GM12878 (cell line): ENCODE data around the gene CTDNEP1. TPM values are rescaled to one million over a fixed set of nuclear protein-coding genes. Genes with fewer than 3 reads are reported as not detected.
A peak's percentile ranks its signal among the peaks of the same experiment; 100 is the strongest.

ENCODE experiments used
- DPF2 ChIP-seq: fragments of 450-650 bp; IDR thresholded peaks from 2 replicates; pipeline ENCODE4 v1.6.1; 2017; ENCODE audit warnings: mild to moderate bottlenecking
- ETV6 ChIP-seq, 2 experiments: fragments of 450-650 bp in 1 of 2; IDR thresholded peaks in 1 of 2; conservative IDR thresholded peaks in 1 of 2; 2 replicates each; pipeline ENCODE4 v1.6.1; 2014; ENCODE audit warnings: antibody characterized with exemption in 1 of 2, borderline replicate concordance in 1 of 2, low read depth in 1 of 2, mild to moderate bottlenecking in 1 of 2, moderate library complexity in 1 of 2
- NFXL1 ChIP-seq: fragments of 450-650 bp; IDR thresholded peaks from 2 replicates; pipeline ENCODE4 v1.6.1; 2017; ENCODE audit warnings: antibody characterized with exemption, mild to moderate bottlenecking, borderline replicate concordance
- NR2C2 ChIP-seq: IDR thresholded peaks from 2 replicates; pipeline ENCODE4 v1.6.1; 2011; ENCODE audit warnings: borderline replicate concordance, low read depth; ENCODE audit not compliant: control insufficient read depth, insufficient read length
- NRF1 ChIP-seq: conservative IDR thresholded peaks from 2 replicates; pipeline ENCODE4 v1.6.1; 2011; ENCODE audit warnings: mild to moderate bottlenecking, low read depth, low read length, improper control_type of control experiment
- POU2F2 ChIP-seq: IDR thresholded peaks from 3 replicates; pipeline ENCODE4 v1.6.1; 2011; ENCODE audit warnings: low read depth, mild to moderate bottlenecking, low read length, borderline replicate concordance
- SIN3A ChIP-seq: IDR thresholded peaks from 2 replicates; pipeline ENCODE4 v1.6.1; 2012; ENCODE audit warnings: low read depth, low read length, improper control_type of control experiment
- TCF3 ChIP-seq: IDR thresholded peaks from 2 replicates; pipeline ENCODE4 v1.6.1; 2012; ENCODE audit warnings: low read depth, mild to moderate bottlenecking, low read length, borderline replicate concordance; ENCODE audit not compliant: insufficient read depth
- ZNF24 ChIP-seq: fragments of 450-650 bp; IDR thresholded peaks from 2 replicates; pipeline ENCODE4 v1.6.1; 2017; ENCODE audit warnings: antibody characterized with exemption, mild to moderate bottlenecking
- polyA plus RNA-seq, 11 experiments: library from polyadenylated mRNA; depleted of rRNA in 4 of 11; unstranded in 6 of 11; stranded (reverse) in 5 of 11; fragments of >200 nt; fragmentation: Nextera tagmentation in 4 of 11; fragmentation: Illumina TruSeq in 1 of 11; extraction: Ambion mirVana in 4 of 11; extraction: Trizol in 1 of 11; gene quantifications; 1 replicate in 1 of 11; 2 replicates in 10 of 11; pipeline versions ENCODE4 v1.2.1 to v1.2.3, GENCODE V29; 2011 to 2016; ENCODE audit warnings: inconsistent platforms in 2 of 11, missing spikeins in 2 of 11, low read depth in 1 of 11
- total RNA-seq, 4 experiments: library from RNA; depleted of rRNA in 3 of 4; stranded (reverse); fragments of >200 nt in 3 of 4; fragmentation: Illumina TruSeq in 1 of 4; extraction: Trizol in 1 of 4; gene quantifications; 2 replicates each; pipeline versions ENCODE4 v1.2.1 to v1.2.3, GENCODE V29; 2013 to 2021
- TF ChIP-seq, protein P1 (sequence below): fragments of 450-650 bp; IDR thresholded peaks from 2 replicates; pipeline ENCODE4 v1.6.1; 2017; ENCODE audit warnings: mild to moderate bottlenecking, moderate library complexity
- TF ChIP-seq, protein P2 (sequence below): fragments of 450-650 bp; IDR thresholded peaks from 2 replicates; pipeline ENCODE4 v1.6.1; 2017; ENCODE audit warnings: borderline replicate concordance
- TF ChIP-seq, protein P3 (sequence below): fragments of 450-650 bp; IDR thresholded peaks from 2 replicates; pipeline ENCODE4 v1.6.1; 2016; ENCODE audit warnings: mild to moderate bottlenecking, moderate library complexity, borderline replicate concordance
- TF ChIP-seq, protein P4 (sequence below): fragments of 450-650 bp; IDR thresholded peaks from 2 replicates; pipeline ENCODE4 v1.6.1; 2017; ENCODE audit warnings: low read depth, mild to moderate bottlenecking, moderate library complexity
- TF ChIP-seq, protein P5 (sequence below): fragments of 450-650 bp; IDR thresholded peaks from 2 replicates; pipeline ENCODE4 v1.6.1; 2014; ENCODE audit warnings: mild to moderate bottlenecking

CTDNEP1 gene
- total and polyA plus RNA-seq, 10 of the 15 experiments (the other 5 are each of a cell fraction or from before 2014, with no cell fraction given), result 23.7 to 176 (median 30.3) TPM

DNA sequence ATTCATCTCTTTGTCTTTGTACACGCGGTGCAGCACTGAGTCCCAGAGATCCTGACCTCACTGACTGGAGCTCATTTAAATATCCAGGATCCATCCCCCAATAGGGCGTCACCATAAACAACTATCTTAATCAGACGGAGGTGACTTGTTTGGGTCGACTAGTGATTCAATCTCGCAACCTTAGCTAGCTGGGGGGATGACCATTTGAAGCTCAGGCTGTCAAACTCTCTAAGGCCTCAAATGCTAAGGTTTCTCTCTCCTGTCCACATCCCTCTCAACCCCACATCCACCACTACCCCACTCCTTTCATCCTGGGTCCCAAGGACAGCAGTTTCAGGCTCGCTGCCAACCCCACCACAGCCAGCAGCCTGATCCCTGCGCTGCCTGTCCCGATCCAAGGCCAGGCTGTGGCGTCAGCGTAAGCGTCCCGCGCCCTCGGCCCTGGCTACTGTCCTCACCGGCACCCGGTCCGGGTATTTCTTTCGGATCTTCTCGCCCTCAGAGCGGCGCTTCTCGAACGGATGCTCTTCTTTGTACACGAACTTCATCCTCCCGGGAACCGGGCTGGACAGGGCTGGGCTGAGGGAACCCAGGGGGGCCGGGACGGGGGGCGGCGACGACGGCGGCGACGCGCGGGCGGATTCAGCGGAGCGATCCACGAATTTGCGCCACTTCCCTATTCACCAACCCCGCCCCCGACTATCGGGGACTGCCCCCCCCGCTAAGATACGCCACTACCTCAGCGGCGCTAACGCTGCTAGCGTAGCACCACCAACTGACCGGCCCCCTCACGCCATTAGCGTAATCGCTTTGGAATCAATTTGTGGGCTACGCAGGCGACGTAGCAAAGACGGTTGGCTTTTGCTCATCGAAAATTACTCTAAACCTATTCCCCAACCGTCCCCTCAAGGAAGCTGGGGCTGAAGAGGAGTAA, 9.5 kb downstream of the CTDNEP1 start, which contains the start of gene GABARAP (continued):
- TF ChIP-seq, protein P1, sequence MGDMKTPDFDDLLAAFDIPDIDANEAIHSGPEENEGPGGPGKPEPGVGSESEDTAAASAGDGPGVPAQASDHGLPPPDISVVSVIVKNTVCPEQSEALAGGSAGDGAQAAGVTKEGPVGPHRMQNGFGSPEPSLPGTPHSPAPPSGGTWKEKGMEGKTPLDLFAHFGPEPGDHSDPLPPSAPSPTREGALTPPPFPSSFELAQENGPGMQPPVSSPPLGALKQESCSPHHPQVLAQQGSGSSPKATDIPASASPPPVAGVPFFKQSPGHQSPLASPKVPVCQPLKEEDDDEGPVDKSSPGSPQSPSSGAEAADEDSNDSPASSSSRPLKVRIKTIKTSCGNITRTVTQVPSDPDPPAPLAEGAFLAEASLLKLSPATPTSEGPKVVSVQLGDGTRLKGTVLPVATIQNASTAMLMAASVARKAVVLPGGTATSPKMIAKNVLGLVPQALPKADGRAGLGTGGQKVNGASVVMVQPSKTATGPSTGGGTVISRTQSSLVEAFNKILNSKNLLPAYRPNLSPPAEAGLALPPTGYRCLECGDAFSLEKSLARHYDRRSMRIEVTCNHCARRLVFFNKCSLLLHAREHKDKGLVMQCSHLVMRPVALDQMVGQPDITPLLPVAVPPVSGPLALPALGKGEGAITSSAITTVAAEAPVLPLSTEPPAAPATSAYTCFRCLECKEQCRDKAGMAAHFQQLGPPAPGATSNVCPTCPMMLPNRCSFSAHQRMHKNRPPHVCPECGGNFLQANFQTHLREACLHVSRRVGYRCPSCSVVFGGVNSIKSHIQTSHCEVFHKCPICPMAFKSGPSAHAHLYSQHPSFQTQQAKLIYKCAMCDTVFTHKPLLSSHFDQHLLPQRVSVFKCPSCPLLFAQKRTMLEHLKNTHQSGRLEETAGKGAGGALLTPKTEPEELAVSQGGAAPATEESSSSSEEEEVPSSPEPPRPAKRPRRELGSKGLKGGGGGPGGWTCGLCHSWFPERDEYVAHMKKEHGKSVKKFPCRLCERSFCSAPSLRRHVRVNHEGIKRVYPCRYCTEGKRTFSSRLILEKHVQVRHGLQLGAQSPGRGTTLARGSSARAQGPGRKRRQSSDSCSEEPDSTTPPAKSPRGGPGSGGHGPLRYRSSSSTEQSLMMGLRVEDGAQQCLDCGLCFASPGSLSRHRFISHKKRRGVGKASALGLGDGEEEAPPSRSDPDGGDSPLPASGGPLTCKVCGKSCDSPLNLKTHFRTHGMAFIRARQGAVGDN, result 0 out of 2 replicates have a peak, but pooled peaks have one; percentile 35
- no peak for TF ChIP-seq NR2C2
- no peak for TF ChIP-seq TCF3
- no peak for TF ChIP-seq NRF1
- no peak for TF ChIP-seq NFXL1
- TF ChIP-seq ETV6 (conservative IDR thresholded peaks at IDR 0.05 in 1 of 2, IDR thresholded peaks at IDR 0.05 in 1 of 2; ENCODE audit: borderline replicate concordance in 1 of 2, low read depth in 1 of 2), result no peak
- TF ChIP-seq DPF2, result 0 out of 2 replicates have a peak, but pooled peaks have one; percentile 68
- TF ChIP-seq, protein P2, sequence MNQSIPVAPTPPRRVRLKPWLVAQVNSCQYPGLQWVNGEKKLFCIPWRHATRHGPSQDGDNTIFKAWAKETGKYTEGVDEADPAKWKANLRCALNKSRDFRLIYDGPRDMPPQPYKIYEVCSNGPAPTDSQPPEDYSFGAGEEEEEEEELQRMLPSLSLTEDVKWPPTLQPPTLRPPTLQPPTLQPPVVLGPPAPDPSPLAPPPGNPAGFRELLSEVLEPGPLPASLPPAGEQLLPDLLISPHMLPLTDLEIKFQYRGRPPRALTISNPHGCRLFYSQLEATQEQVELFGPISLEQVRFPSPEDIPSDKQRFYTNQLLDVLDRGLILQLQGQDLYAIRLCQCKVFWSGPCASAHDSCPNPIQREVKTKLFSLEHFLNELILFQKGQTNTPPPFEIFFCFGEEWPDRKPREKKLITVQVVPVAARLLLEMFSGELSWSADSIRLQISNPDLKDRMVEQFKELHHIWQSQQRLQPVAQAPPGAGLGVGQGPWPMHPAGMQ, result no peak
- peak; percentile 66 for TF ChIP-seq ZNF24
- no peak for TF ChIP-seq SIN3A
- TF ChIP-seq, protein P3, sequence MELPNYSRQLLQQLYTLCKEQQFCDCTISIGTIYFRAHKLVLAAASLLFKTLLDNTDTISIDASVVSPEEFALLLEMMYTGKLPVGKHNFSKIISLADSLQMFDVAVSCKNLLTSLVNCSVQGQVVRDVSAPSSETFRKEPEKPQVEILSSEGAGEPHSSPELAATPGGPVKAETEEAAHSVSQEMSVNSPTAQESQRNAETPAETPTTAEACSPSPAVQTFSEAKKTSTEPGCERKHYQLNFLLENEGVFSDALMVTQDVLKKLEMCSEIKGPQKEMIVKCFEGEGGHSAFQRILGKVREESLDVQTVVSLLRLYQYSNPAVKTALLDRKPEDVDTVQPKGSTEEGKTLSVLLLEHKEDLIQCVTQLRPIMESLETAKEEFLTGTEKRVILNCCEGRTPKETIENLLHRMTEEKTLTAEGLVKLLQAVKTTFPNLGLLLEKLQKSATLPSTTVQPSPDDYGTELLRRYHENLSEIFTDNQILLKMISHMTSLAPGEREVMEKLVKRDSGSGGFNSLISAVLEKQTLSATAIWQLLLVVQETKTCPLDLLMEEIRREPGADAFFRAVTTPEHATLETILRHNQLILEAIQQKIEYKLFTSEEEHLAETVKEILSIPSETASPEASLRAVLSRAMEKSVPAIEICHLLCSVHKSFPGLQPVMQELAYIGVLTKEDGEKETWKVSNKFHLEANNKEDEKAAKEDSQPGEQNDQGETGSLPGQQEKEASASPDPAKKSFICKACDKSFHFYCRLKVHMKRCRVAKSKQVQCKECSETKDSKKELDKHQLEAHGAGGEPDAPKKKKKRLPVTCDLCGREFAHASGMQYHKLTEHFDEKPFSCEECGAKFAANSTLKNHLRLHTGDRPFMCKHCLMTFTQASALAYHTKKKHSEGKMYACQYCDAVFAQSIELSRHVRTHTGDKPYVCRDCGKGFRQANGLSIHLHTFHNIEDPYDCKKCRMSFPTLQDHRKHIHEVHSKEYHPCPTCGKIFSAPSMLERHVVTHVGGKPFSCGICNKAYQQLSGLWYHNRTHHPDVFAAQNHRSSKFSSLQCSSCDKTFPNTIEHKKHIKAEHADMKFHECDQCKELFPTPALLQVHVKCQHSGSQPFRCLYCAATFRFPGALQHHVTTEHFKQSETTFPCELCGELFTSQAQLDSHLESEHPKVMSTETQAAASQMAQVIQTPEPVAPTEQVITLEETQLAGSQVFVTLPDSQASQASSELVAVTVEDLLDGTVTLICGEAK, result 0 out of 2 replicates have a peak, but pooled peaks have one; percentile 4
- TF ChIP-seq, protein P4, sequence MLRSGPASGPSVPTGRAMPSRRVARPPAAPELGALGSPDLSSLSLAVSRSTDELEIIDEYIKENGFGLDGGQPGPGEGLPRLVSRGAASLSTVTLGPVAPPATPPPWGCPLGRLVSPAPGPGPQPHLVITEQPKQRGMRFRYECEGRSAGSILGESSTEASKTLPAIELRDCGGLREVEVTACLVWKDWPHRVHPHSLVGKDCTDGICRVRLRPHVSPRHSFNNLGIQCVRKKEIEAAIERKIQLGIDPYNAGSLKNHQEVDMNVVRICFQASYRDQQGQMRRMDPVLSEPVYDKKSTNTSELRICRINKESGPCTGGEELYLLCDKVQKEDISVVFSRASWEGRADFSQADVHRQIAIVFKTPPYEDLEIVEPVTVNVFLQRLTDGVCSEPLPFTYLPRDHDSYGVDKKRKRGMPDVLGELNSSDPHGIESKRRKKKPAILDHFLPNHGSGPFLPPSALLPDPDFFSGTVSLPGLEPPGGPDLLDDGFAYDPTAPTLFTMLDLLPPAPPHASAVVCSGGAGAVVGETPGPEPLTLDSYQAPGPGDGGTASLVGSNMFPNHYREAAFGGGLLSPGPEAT, result no peak
- TF ChIP-seq POU2F2, result no peak
- TF ChIP-seq, protein P5, sequence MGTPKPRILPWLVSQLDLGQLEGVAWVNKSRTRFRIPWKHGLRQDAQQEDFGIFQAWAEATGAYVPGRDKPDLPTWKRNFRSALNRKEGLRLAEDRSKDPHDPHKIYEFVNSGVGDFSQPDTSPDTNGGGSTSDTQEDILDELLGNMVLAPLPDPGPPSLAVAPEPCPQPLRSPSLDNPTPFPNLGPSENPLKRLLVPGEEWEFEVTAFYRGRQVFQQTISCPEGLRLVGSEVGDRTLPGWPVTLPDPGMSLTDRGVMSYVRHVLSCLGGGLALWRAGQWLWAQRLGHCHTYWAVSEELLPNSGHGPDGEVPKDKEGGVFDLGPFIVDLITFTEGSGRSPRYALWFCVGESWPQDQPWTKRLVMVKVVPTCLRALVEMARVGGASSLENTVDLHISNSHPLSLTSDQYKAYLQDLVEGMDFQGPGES, result no peak
